ENCODE results near the gene AFAP1L2. TPM values are rescaled to one million over a fixed set of nuclear protein-coding genes. Genes with fewer than 3 reads are reported as not detected.

Gene AFAP1L2, protein sequence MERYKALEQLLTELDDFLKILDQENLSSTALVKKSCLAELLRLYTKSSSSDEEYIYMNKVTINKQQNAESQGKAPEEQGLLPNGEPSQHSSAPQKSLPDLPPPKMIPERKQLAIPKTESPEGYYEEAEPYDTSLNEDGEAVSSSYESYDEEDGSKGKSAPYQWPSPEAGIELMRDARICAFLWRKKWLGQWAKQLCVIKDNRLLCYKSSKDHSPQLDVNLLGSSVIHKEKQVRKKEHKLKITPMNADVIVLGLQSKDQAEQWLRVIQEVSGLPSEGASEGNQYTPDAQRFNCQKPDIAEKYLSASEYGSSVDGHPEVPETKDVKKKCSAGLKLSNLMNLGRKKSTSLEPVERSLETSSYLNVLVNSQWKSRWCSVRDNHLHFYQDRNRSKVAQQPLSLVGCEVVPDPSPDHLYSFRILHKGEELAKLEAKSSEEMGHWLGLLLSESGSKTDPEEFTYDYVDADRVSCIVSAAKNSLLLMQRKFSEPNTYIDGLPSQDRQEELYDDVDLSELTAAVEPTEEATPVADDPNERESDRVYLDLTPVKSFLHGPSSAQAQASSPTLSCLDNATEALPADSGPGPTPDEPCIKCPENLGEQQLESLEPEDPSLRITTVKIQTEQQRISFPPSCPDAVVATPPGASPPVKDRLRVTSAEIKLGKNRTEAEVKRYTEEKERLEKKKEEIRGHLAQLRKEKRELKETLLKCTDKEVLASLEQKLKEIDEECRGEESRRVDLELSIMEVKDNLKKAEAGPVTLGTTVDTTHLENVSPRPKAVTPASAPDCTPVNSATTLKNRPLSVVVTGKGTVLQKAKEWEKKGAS
- 21.0 to 29.6 TPM (median 27.0 TPM) in 5 replicates for total RNA-seq (2022; extraction: Qiagen RNA extraction)

DNA sequence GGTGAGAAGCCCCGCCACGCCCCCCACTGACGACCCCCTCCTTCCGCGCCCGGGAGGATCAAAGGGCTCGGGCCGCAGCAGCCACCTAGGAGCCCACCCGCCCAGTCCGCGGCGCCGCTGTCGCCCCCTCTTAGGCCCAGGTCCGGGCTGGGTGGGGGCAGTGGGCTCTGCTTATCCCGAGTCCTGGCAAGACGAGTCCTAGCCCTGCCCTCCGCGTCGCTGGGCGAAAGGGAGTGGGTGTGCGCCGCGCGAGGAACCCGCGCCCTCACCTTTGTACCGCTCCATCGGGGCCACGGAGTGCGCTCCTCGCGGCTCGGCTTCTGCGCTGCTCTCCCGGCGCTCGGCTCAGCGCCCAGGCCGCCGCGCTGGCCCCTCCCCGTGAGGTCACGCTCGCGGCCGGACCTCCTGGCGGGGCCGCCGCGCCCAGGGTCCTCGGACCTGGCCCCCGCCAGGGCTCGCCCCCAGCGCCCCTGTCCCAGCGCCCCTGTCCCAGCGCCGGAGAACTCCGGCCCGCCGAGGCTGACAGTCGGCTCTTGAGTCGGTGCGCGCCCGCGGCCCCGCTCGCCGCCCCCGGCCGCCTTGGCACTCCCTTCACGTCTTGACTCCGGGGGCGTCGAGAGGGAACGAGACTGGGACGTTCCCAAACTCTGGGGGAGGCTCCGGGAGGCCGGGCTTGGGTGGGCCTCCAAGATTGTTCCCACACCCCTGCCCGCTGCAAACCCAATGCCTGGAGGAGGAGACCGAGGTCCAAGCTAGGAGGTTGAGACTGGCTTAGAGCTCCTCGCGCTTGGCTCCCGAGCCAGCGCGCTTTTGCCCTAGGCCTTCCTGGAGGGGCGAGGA, at the start of gene AFAP1L2:
Gene AFAP1L2, minus strand, starts transcription at position 332 of the 840 bp plus-strand sequence. Its CDS starts 47 bp downstream, at position 285.

Other genes with a start within 250 kb of the AFAP1L2 start
- 3.7 to 6.2 TPM (median 5.9 TPM) in 5 replicates for gene CCDC186, start 230.3 kb downstream of the AFAP1L2 start, total RNA-seq (2022; extraction: Qiagen RNA extraction)
- not detected in 5 replicates for gene TDRD1, start 225.1 kb downstream of the AFAP1L2 start, total RNA-seq (2022; extraction: Qiagen RNA extraction)
- 0.02 to 0.06 TPM in 2 of 5 replicates, not detected in the others for gene VWA2, start 165.2 kb downstream of the AFAP1L2 start, total RNA-seq (2022; extraction: Qiagen RNA extraction)